Measurements from ENCODE around the gene GTSE1.

DNA sequence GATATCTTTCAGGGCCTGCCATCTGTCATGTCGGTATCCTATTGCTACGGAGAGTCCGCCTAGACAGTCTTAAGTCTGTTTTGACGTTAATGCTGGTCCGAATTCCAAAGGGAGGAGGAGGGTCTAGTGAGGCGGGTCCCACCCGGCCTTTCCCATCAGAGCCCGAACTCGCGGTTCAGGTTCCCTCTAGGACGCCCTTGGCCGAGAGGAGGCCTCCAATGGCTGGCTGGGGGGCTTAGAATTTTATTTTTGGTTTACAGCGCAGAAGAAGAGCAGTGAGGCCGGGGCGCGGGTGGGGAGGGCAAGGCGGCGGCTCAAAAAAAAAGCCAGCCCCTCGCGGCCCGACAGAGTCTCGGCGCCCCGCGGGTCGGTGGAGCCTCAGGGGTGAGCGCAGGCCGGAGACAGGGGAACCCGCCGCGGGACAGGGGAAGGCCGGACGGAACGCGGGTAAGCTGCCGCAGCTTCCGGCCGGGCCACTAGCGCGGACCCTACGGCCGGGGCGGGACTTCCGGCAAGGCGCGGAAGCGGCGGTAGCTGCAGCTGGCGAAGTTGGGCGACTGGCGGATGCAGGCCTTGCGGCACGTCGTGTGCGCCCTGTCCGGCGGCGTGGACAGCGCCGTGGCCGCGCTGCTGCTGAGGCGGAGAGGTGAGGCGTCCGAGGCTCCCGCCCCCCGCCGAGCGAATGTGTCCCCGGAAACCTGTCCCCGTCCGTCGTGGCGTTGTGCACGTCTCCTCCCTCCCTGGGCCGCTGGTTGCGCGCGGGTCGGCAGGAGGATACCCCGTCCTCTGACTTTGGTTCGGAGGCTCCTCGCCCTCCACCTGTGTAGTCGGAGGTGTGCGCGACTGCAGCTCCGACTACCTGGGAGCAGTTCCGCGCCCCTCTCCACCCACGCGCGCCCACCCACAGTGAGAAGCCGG lies 38.8 kb downstream of the GTSE1 start, which contains the start of gene TRMU:
- no peak for TF ChIP-seq ISL1 (CRISPR knock-in tag; IDR thresholded peaks at IDR 0.05)
- no peak for TF ChIP-seq ZFP30 (CRISPR knock-in tag; IDR thresholded peaks at IDR 0.05)
- no peak for TF ChIP-seq ZFP3 (CRISPR knock-in tag; IDR thresholded peaks at IDR 0.05)
- TF ChIP-seq PATZ1 (CRISPR knock-in tag; IDR thresholded peaks at IDR 0.05; ENCODE audit: borderline replicate concordance): no peak
- no peak for TF ChIP-seq ARNTL (CRISPR knock-in tag; IDR thresholded peaks at IDR 0.05; ENCODE audit: borderline replicate concordance, low read depth)

All from SK-N-SH treated with all-trans-retinoic acid at 6 μM for 48 hours (cell line).